HG02610 (cell line): ENCODE results near the gene UXS1.

Experiments
- ATAC-seq: cut with Tn5 transposase; IDR thresholded peaks from one replicate; pipeline ENCODE4 v1.9.1; 2021; ENCODE audit warnings: mild to moderate bottlenecking, moderate library complexity; ENCODE audit not compliant: unreplicated experiment

Gene UXS1

GRCh38 chr2:106090916-106091618, 103.0 kb downstream of the UXS1 start:
- no peak for ATAC-seq

GRCh38 chr2:106089611-106090010, 104.5 kb downstream of the UXS1 start:
- no peak for ATAC-seq

GRCh38 chr2:106085181-106085940, 108.7 kb downstream of the UXS1 start:
- ATAC-seq, result peak; percentile 59

GRCh38 chr2:106080959-106081358, 113.1 kb downstream of the UXS1 start:
- no peak for ATAC-seq

- no peak for ATAC-seq
These were observed 116.0 kb downstream of the UXS1 start for GRCh38 chr2:106078096-106078495.

- no peak for ATAC-seq
These were observed 117.2 kb downstream of the UXS1 start for GRCh38 chr2:106076941-106077340.

- ATAC-seq, result no peak
These were observed 119.1 kb downstream of the UXS1 start for GRCh38 chr2:106075048-106075447.

- ATAC-seq, result no peak
These were observed 120.3 kb downstream of the UXS1 start for GRCh38 chr2:106073678-106074406.

- no peak for ATAC-seq
These were observed 123.9 kb downstream of the UXS1 start for GRCh38 chr2:106070181-106070580.

GRCh38 chr2:106068451-106068850, 125.7 kb downstream of the UXS1 start:
- no peak for ATAC-seq

GRCh38 chr2:106065983-106066820, 127.9 kb downstream of the UXS1 start:
- no peak for ATAC-seq

GRCh38 chr2:106065268-106065982, 128.7 kb downstream of the UXS1 start:
- no peak for ATAC-seq

GRCh38 chr2:106063181-106063580, 130.9 kb downstream of the UXS1 start:
- no peak for ATAC-seq

- no peak for ATAC-seq
These were observed 131.5 kb downstream of the UXS1 start for GRCh38 chr2:106062627-106063026.

- no peak for ATAC-seq
These were observed 132.3 kb downstream of the UXS1 start for GRCh38 chr2:106061611-106062349.

GRCh38 chr2:106059416-106060065, 134.6 kb downstream of the UXS1 start:
- no peak for ATAC-seq

GRCh38 chr2:106058469-106059137, 135.5 kb downstream of the UXS1 start:
- ATAC-seq, result no peak

- ATAC-seq, result no peak
These were observed 136.9 kb downstream of the UXS1 start for GRCh38 chr2:106057206-106057605.
